MCF 10A (cell line): ENCODE results near the gene INPP4A. TPM values are rescaled to one million over a fixed set of nuclear protein-coding genes. Genes with fewer than 3 reads are reported as not detected.

Source experiments
- BruUV-seq: library from RNA; stranded (reverse); fragments of 400-500 nt; replicated peaks from 2 replicates; lab custom pipeline; 2021; lab: Mats Ljungman, UMichigan
- CTCF ChIA-PET: fragments of 300-600 bp; sonication (Branson Sonifier 250); formaldehyde crosslinking; extraction: SDS; loops from one replicate; lab custom pipeline; 2021; ENCODE audit warnings: antibody characterized with exemption, inconsistent platforms; lab: Yijun Ruan, JAX
- POLR2A ChIA-PET: fragments of 300-600, 350-650 bp; sonication (Branson Sonifier 250); formaldehyde crosslinking; extraction: SDS; loops from one replicate; lab custom pipeline; 2020; ENCODE audit warnings: antibody characterized with exemption, inconsistent platforms; lab: Yijun Ruan, JAX
- DNase-seq: peaks from one replicate; pipeline ENCODE4 v3.0.0-alpha.2; 2018; ENCODE audit not compliant: unreplicated experiment
- H3K27ac Mint-ChIP-seq: one replicate; pipeline ENCODE4 v1.8.0; 2022; ENCODE audit warnings: mild to moderate bottlenecking, low read depth, mixed read lengths; ENCODE audit not compliant: unreplicated experiment
- H3K27me3 Mint-ChIP-seq: one replicate; pipeline ENCODE4 v1.8.0; 2022; ENCODE audit warnings: mixed read lengths; ENCODE audit not compliant: insufficient read depth, unreplicated experiment
- H3K36me3 Mint-ChIP-seq: one replicate; pipeline ENCODE4 v1.8.0; 2022; ENCODE audit warnings: mild to moderate bottlenecking, moderate library complexity, mixed read lengths; ENCODE audit not compliant: insufficient read depth, unreplicated experiment
- H3K4me1 Mint-ChIP-seq: one replicate; pipeline ENCODE4 v1.8.0; 2022; ENCODE audit warnings: mixed read lengths; ENCODE audit not compliant: insufficient read depth, unreplicated experiment
- H3K4me3 Mint-ChIP-seq: one replicate; pipeline ENCODE4 v1.8.0; 2022; ENCODE audit warnings: mild to moderate bottlenecking, moderate library complexity, mixed read lengths; ENCODE audit not compliant: unreplicated experiment
- H3K9me3 Mint-ChIP-seq: one replicate; pipeline ENCODE4 v1.8.0; 2022; ENCODE audit warnings: mixed read lengths; ENCODE audit not compliant: unreplicated experiment
- CTCF ChIP-seq: fragments of 200-600 bp; IDR thresholded peaks from one replicate; pipeline ENCODE4 v1.8.0; 2022; ENCODE audit warnings: antibody characterized with exemption, mild to moderate bottlenecking; ENCODE audit not compliant: unreplicated experiment
- intact Hi-C: fragments of 100-400 bp; cut with micrococcal nuclease; formaldehyde crosslinking; loops from 2 replicates; pipeline ENCODE4 v1.14.1; 2022
- total RNA-seq: library from RNA; stranded (reverse); gene quantifications from 2 replicates; pipeline ENCODE4 v1.2.3, GENCODE V29; 2022

Gene INPP4A
- total RNA-seq, 1 experiment from 2014 or later, result 21.5 TPM

DNA sequence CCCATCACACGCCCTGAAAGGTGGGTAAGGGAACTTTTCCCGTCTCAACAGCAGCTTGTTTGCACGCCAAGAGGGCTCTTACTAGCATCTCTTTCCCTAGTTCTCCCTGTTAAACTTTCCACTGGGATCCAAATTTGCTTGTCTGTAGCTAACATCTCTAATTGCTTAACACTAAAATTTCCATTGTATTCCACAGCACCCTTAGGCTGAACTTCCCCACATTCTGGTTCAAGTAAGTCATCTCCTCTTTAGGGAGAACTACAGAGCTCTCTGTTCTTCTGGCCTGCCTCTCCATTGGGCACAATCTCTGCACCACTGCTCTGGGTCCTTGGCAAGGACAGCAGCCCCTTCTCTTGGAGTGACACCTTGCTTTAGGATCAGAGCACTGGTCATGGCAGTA, 187.7 kb downstream of the INPP4A start:
- POLR2A ChIA-PET, result interaction anchor here (0.7 kb wide), 1 partner anchor 18 kb away, joined by 3 read pairs; no protein-coding TSS in a partner anchor
- no peak overlapping the region for H3K27ac Mint-ChIP-seq
- BruUV-seq, result no TSS peak
- H3K4me3 Mint-ChIP-seq, result no peak overlapping the region
- no peaks in the 10 kb centered on the region for H3K9me3 Mint-ChIP-seq
- TF ChIP-seq CTCF, result no peak
- DNase-seq, result no peak
- CTCF ChIA-PET, result interaction anchor here (1.4 kb wide), 1 partner anchor 17 kb away, joined by 6 read pairs; no protein-coding TSS in a partner anchor
- H3K4me1 Mint-ChIP-seq, result no peaks in the 10 kb centered on the region
- H3K27me3 Mint-ChIP-seq, result no peaks in the 10 kb centered on the region
- intact Hi-C loops, result no loop called here
- H3K36me3 Mint-ChIP-seq, result peaks cover 6% of the 10 kb centered on the region

GRCh38 chr2:98634406-98635092, 189.9 kb downstream of the INPP4A start:
- intact Hi-C loops, result no loop called here
- no peaks in the 10 kb centered on the region for H3K9me3 Mint-ChIP-seq
- ChIA-PET POLR2A (no interaction called here), CTCF (interaction anchor here (0.6 to 1.6 kb wide), 3 partner anchors 11 to 1388 kb away, joined by 3 to 7 read pairs (median 6); no protein-coding TSS in a partner anchor)
- peaks cover 6% of the 10 kb centered on the region for H3K36me3 Mint-ChIP-seq
- TF ChIP-seq CTCF, result no peak
- H3K4me3 Mint-ChIP-seq, result no peak overlapping the region
- peak; percentile 30 for DNase-seq
- peak overlapping the region; percentile 4 for H3K27ac Mint-ChIP-seq
- H3K4me1 Mint-ChIP-seq, result no peaks in the 10 kb centered on the region
- no TSS peak for BruUV-seq
- no peaks in the 10 kb centered on the region for H3K27me3 Mint-ChIP-seq

DNA sequence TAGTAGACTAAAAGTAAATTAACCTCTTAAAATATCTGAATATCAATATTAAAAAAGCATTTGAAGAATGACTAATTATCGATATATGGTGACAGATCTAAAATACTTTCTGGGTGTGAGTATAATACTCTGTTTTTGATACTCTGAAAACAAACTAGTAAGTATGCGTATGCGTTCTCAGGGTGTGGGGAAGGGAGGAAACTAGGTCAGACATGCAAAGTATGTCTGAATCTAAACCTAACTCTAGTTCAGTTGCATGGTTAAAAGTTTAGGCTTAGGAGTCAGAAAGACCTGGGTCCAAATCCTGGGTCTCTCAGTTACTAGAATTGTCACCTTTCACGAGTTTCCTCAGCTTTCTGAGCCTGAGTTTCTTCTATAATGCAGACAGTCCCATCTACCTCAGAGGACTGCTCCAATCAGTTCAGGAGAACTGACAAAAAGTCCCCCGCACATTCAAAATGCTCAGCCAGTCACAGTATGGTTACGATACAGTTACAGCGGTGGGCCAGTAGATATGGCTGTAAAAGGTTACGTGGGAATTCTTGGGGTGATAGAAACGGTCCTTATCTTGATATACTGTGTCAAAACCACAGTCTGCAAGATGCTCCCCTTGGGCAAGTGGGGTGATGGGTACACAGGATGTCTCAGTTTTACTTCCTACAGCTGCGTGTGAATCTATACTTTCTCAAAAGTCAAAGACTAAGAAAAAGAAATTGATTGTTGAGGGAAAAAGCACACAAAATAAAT, 192.9 kb downstream of the INPP4A start:
- CTCF ChIA-PET, result interaction anchor here (0.6 kb wide), 1 partner anchor 369 kb away, joined by 3 read pairs; no protein-coding TSS in a partner anchor
- no peaks in the 10 kb centered on the region for H3K4me1 Mint-ChIP-seq
- POLR2A ChIA-PET, result no interaction called here
- intact Hi-C loops, result no loop called here
- H3K9me3 Mint-ChIP-seq, result no peaks in the 10 kb centered on the region
- no peak overlapping the region for H3K27ac Mint-ChIP-seq
- no peak for DNase-seq
- no peak for TF ChIP-seq CTCF
- H3K4me3 Mint-ChIP-seq, result no peak overlapping the region
- H3K27me3 Mint-ChIP-seq, result no peaks in the 10 kb centered on the region
- BruUV-seq, result no TSS peak
- H3K36me3 Mint-ChIP-seq, result peaks cover 6% of the 10 kb centered on the region

DNA sequence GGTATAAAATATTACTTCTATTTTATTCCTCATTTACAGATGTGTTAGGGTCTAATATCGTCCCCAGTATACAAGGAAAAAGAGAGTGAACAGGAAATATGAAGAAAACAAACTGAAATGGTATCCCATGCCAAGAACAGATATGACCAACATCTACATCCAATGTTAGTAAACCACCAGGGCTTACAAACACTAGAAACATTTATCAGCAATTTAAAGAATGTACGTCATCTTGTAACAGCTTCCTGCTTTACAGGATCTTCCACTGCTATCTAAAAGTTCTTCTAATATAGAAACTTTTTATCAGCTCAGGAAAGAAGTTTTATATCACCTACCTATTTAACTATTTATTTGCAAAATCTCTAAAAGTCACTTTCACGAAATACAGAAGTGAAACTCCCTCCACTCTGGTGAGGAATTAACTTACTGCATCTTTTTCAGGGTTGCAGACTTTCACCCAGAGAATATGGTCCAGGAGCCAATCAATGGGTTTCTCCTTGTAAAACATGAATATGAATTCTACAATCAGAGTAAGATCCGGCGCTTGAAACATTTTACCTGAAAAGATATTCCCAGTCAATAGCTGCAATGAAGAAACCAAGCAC, 198.9 kb downstream of the INPP4A start:
- intact Hi-C loops, result loop anchor here (10.0 kb wide), 1 partner anchor 271 kb away; no protein-coding TSS in a partner anchor
- no TSS peak for BruUV-seq
- POLR2A ChIA-PET, result no interaction called here
- no peaks in the 10 kb centered on the region for H3K27me3 Mint-ChIP-seq
- H3K27ac Mint-ChIP-seq, result no peak overlapping the region
- H3K36me3 Mint-ChIP-seq, result no peaks in the 10 kb centered on the region
- no peak for TF ChIP-seq CTCF
- H3K4me1 Mint-ChIP-seq, result no peaks in the 10 kb centered on the region
- H3K9me3 Mint-ChIP-seq, result no peaks in the 10 kb centered on the region
- CTCF ChIA-PET, result interaction anchor here (0.6 to 1.4 kb wide), 2 partner anchors 194 to 422 kb away, joined by 4 to 5 read pairs; no protein-coding TSS in a partner anchor
- DNase-seq, result no peak
- H3K4me3 Mint-ChIP-seq, result no peak overlapping the region
